ENCODE data around the gene ROR2.

DNA sequence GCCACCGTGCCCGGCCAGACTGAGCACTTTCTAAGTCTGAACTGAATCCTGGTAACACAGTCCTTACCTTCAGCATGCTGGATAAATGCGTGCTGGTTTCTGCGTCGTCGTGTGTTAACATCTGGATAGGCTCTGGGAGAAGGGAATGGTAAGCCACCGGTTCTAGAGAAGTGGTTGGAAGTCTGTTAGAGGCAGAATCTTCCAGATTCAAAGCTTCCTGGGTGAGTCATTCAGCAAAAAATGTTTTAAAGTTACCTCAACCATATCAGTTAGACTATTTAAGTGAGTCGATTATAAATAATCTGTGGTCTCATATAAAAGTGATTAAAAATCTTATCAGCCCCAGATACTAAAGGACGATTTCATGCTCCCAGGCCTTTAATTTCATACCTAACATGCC is 269.9 kb downstream of the ROR2 start:
- TF ChIP-seq POLR2AphosphoS5 (IDR thresholded peaks at IDR 0.05; ENCODE audit: borderline replicate concordance, low read depth, low read length): no peak
- no peak for TF ChIP-seq EZH2 (IDR thresholded peaks at IDR 0.05)
- TF ChIP-seq FOXP2 (optimal IDR thresholded peaks at IDR 0.05; ENCODE audit: control extremely low read depth, extremely low read length, insufficient read depth): no peak

Data from SK-N-MC (cell line).